HEK293 (cell line): ENCODE data around the gene GALNT15.

Experiments used
- OVOL3 ChIP-seq: fragments of 450-650 bp; formaldehyde crosslinking; IDR thresholded peaks from 2 replicates; pipeline ENCODE4 v1.5.1; 2016; ENCODE audit warnings: missing biosample characterization, missing genetic modification characterization
- ZBTB7A ChIP-seq: fragments of 450-650 bp; formaldehyde crosslinking; IDR thresholded peaks from 2 replicates; pipeline ENCODE4 v1.5.1; 2016; ENCODE audit warnings: low read depth, missing biosample characterization, missing genetic modification characterization
- ZNF114 ChIP-seq: fragments of 450-650 bp; formaldehyde crosslinking; IDR thresholded peaks from 2 replicates; pipeline ENCODE4 v1.5.0; 2017; ENCODE audit warnings: missing biosample characterization, missing genetic modification characterization
- ZNF433 ChIP-seq: fragments of 450-650 bp; formaldehyde crosslinking; IDR thresholded peaks from 2 replicates; pipeline ENCODE4 v1.5.1; 2016; ENCODE audit warnings: missing biosample characterization, missing genetic modification characterization, low read depth
- ZNF560 ChIP-seq: fragments of 450-650 bp; formaldehyde crosslinking; IDR thresholded peaks from 2 replicates; pipeline ENCODE4 v1.5.1; 2017; ENCODE audit warnings: missing biosample characterization, missing genetic modification characterization, borderline replicate concordance
- ZNF585B ChIP-seq: fragments of 450-650 bp; formaldehyde crosslinking; IDR thresholded peaks from 2 replicates; pipeline ENCODE4 v1.5.1; 2016; ENCODE audit warnings: missing biosample characterization, missing genetic modification characterization
- ZNF610 ChIP-seq: fragments of 450-650 bp; formaldehyde crosslinking; IDR thresholded peaks from 2 replicates; pipeline ENCODE4 v1.5.1; 2016; ENCODE audit warnings: missing biosample characterization, missing genetic modification characterization, borderline replicate concordance
- ZNF654 ChIP-seq: fragments of 450-650 bp; formaldehyde crosslinking; IDR thresholded peaks from 2 replicates; pipeline ENCODE4 v1.5.1; 2016; ENCODE audit warnings: low read depth, missing biosample characterization, missing genetic modification characterization
- ZSCAN18 ChIP-seq: fragments of 450-650 bp; formaldehyde crosslinking; IDR thresholded peaks from 2 replicates; pipeline ENCODE4 v1.5.1; 2016; ENCODE audit warnings: missing biosample characterization, missing genetic modification characterization
- TF ChIP-seq, protein P1 (sequence below): fragments of 450-650 bp; formaldehyde crosslinking; IDR thresholded peaks from 2 replicates; pipeline ENCODE4 v1.5.1; 2016; ENCODE audit warnings: missing biosample characterization, missing genetic modification characterization
- TF ChIP-seq, protein P2 (sequence below): IDR thresholded peaks from 2 replicates; pipeline ENCODE4 v1.6.1; 2011; ENCODE audit warnings: mild to moderate bottlenecking, low read depth, low read length, borderline replicate concordance
- TF ChIP-seq, protein P3 (sequence below): fragments of 450-650 bp; formaldehyde crosslinking; optimal IDR thresholded peaks from 2 replicates; pipeline ENCODE3; 2016; ENCODE audit warnings: missing biosample characterization, mild to moderate bottlenecking, missing genetic modification characterization
- TF ChIP-seq, protein P4 (sequence below): fragments of 450-650 bp; formaldehyde crosslinking; IDR thresholded peaks from 2 replicates; pipeline ENCODE4 v1.5.1; 2016; ENCODE audit warnings: missing biosample characterization, missing genetic modification characterization

GRCh38 chr3:16137044-16137443, 37.4 kb upstream of the GALNT15 start:
- TF ChIP-seq, protein P1, sequence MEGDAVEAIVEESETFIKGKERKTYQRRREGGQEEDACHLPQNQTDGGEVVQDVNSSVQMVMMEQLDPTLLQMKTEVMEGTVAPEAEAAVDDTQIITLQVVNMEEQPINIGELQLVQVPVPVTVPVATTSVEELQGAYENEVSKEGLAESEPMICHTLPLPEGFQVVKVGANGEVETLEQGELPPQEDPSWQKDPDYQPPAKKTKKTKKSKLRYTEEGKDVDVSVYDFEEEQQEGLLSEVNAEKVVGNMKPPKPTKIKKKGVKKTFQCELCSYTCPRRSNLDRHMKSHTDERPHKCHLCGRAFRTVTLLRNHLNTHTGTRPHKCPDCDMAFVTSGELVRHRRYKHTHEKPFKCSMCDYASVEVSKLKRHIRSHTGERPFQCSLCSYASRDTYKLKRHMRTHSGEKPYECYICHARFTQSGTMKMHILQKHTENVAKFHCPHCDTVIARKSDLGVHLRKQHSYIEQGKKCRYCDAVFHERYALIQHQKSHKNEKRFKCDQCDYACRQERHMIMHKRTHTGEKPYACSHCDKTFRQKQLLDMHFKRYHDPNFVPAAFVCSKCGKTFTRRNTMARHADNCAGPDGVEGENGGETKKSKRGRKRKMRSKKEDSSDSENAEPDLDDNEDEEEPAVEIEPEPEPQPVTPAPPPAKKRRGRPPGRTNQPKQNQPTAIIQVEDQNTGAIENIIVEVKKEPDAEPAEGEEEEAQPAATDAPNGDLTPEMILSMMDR, result no peak
- TF ChIP-seq, protein P2, sequence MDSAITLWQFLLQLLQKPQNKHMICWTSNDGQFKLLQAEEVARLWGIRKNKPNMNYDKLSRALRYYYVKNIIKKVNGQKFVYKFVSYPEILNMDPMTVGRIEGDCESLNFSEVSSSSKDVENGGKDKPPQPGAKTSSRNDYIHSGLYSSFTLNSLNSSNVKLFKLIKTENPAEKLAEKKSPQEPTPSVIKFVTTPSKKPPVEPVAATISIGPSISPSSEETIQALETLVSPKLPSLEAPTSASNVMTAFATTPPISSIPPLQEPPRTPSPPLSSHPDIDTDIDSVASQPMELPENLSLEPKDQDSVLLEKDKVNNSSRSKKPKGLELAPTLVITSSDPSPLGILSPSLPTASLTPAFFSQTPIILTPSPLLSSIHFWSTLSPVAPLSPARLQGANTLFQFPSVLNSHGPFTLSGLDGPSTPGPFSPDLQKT, result no peak
- TF ChIP-seq ZNF114 (tag by site-specific recombination) (no peak), ZNF560 (tag by site-specific recombination) (no peak), ZNF585B (tag by site-specific recombination) (no peak), ZNF610 (tag by site-specific recombination) (no peak), ZSCAN18 (no peak), ZNF433 (tag by site-specific recombination) (no peak), ZBTB7A (no peak), OVOL3 (no peak), ZNF654 (no peak)
- TF ChIP-seq, protein P3, sequence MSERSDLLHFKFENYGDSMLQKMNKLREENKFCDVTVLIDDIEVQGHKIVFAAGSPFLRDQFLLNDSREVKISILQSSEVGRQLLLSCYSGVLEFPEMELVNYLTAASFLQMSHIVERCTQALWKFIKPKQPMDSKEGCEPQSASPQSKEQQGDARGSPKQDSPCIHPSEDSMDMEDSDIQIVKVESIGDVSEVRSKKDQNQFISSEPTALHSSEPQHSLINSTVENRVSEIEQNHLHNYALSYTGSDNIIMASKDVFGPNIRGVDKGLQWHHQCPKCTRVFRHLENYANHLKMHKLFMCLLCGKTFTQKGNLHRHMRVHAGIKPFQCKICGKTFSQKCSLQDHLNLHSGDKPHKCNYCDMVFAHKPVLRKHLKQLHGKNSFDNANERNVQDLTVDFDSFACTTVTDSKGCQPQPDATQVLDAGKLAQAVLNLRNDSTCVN (tag by site-specific recombination), result no peak
- TF ChIP-seq, protein P4, sequence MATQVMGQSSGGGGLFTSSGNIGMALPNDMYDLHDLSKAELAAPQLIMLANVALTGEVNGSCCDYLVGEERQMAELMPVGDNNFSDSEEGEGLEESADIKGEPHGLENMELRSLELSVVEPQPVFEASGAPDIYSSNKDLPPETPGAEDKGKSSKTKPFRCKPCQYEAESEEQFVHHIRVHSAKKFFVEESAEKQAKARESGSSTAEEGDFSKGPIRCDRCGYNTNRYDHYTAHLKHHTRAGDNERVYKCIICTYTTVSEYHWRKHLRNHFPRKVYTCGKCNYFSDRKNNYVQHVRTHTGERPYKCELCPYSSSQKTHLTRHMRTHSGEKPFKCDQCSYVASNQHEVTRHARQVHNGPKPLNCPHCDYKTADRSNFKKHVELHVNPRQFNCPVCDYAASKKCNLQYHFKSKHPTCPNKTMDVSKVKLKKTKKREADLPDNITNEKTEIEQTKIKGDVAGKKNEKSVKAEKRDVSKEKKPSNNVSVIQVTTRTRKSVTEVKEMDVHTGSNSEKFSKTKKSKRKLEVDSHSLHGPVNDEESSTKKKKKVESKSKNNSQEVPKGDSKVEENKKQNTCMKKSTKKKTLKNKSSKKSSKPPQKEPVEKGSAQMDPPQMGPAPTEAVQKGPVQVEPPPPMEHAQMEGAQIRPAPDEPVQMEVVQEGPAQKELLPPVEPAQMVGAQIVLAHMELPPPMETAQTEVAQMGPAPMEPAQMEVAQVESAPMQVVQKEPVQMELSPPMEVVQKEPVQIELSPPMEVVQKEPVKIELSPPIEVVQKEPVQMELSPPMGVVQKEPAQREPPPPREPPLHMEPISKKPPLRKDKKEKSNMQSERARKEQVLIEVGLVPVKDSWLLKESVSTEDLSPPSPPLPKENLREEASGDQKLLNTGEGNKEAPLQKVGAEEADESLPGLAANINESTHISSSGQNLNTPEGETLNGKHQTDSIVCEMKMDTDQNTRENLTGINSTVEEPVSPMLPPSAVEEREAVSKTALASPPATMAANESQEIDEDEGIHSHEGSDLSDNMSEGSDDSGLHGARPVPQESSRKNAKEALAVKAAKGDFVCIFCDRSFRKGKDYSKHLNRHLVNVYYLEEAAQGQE (tag by site-specific recombination), result no peak
